Activated B cell treated with CpG ODN at 0.5 μM for 24 hours (primary cell): ENCODE results near the gene MMS19. TPM values are rescaled to one million over a fixed set of nuclear protein-coding genes. Genes with fewer than 3 reads are reported as not detected.

Experiments used
- ATAC-seq: fragments of 200-7000 bp; cut with Tn5 transposase; one replicate; pipeline ENCODE4 v1.10.0; 2021; ENCODE audit warnings: low read depth, mild to moderate bottlenecking, moderate library complexity
- CTCF ChIA-PET: fragments of 350-600 bp; sonication (Branson Sonifier 250); formaldehyde crosslinking; loops from one replicate; lab custom pipeline; 2021; ENCODE audit warnings: antibody characterized with exemption; lab: Charles Lee
- POLR2A ChIA-PET: fragments of 350-600 bp; sonication (Branson Sonifier 250); formaldehyde crosslinking; loops from one replicate; lab custom pipeline; 2021; ENCODE audit warnings: antibody characterized with exemption; lab: Charles Lee
- DNase-seq: peaks from one replicate; pipeline ENCODE4 v3.0.0; 2022
- H3K27ac Mint-ChIP-seq: one replicate; pipeline ENCODE4 v1.8.0; 2020; ENCODE audit warnings: mixed read lengths
- H3K27me3 Mint-ChIP-seq: one replicate; pipeline ENCODE4 v1.8.0; 2021; ENCODE audit warnings: mixed read lengths
- H3K36me3 Mint-ChIP-seq: one replicate; pipeline ENCODE4 v1.8.0; 2021; ENCODE audit warnings: low read depth, mixed read lengths
- H3K4me1 Mint-ChIP-seq: one replicate; pipeline ENCODE4 v1.8.0; 2021; ENCODE audit warnings: mixed read lengths
- H3K4me3 Mint-ChIP-seq: one replicate; pipeline ENCODE4 v1.8.0; 2020; ENCODE audit warnings: mild to moderate bottlenecking, mixed read lengths
- H3K9me3 Mint-ChIP-seq: one replicate; pipeline ENCODE4 v1.8.0; 2020; ENCODE audit warnings: mixed read lengths
- CTCF ChIP-seq: fragments of 200-600 bp; IDR thresholded peaks from one replicate; pipeline ENCODE4 v1.8.0; 2022; ENCODE audit warnings: antibody characterized with exemption, mild to moderate bottlenecking
- intact Hi-C: fragments of 100-400 bp; cut with micrococcal nuclease; formaldehyde crosslinking; loops from one replicate; pipeline ENCODE4 v1.15.1; 2024
- total RNA-seq: library from RNA; stranded (reverse); gene quantifications from 2 replicates; pipeline ENCODE4 v1.2.3, GENCODE V29; 2022

MMS19 gene
- total RNA-seq, 1 donor from 2014 or later = 89.2 TPM

GRCh38 chr10:97543025-97543546 is 44.9 kb upstream of the MMS19 start:
- Mint-ChIP-seq H3K4me1 (peaks cover 5% of the 10 kb centered on the region), H3K4me3 (no peak overlapping the region), H3K27me3 (peaks cover 7% of the 10 kb centered on the region), H3K27ac (no peak overlapping the region), H3K9me3 (no peaks in the 10 kb centered on the region), H3K36me3 (no peaks in the 10 kb centered on the region)
- ChIA-PET CTCF (no interaction called here), POLR2A (no interaction called here)
- TF ChIP-seq CTCF = no peak
- intact Hi-C loops = no loop called here
- ATAC-seq = peak; percentile 25
- DNase-seq = no peak

- ATAC-seq (peak; percentile 31), DNase-seq (no peak)
- H3K4me3 Mint-ChIP-seq = no peak overlapping the region
- H3K4me1 Mint-ChIP-seq = peaks cover 5% of the 10 kb centered on the region
- intact Hi-C loops = no loop called here
- no peaks in the 10 kb centered on the region for H3K36me3 Mint-ChIP-seq
- ChIA-PET POLR2A (interaction anchor here (0.7 kb wide), 1 partner anchor 1834 kb away, joined by 4 read pairs; no protein-coding TSS in a partner anchor), CTCF (no interaction called here)
- H3K27ac Mint-ChIP-seq = no peak overlapping the region
- no peak for TF ChIP-seq CTCF
- peaks cover 7% of the 10 kb centered on the region for H3K27me3 Mint-ChIP-seq
- no peaks in the 10 kb centered on the region for H3K9me3 Mint-ChIP-seq
These were observed 44.2 kb upstream of the MMS19 start for GRCh38 chr10:97542169-97543024.

DNA sequence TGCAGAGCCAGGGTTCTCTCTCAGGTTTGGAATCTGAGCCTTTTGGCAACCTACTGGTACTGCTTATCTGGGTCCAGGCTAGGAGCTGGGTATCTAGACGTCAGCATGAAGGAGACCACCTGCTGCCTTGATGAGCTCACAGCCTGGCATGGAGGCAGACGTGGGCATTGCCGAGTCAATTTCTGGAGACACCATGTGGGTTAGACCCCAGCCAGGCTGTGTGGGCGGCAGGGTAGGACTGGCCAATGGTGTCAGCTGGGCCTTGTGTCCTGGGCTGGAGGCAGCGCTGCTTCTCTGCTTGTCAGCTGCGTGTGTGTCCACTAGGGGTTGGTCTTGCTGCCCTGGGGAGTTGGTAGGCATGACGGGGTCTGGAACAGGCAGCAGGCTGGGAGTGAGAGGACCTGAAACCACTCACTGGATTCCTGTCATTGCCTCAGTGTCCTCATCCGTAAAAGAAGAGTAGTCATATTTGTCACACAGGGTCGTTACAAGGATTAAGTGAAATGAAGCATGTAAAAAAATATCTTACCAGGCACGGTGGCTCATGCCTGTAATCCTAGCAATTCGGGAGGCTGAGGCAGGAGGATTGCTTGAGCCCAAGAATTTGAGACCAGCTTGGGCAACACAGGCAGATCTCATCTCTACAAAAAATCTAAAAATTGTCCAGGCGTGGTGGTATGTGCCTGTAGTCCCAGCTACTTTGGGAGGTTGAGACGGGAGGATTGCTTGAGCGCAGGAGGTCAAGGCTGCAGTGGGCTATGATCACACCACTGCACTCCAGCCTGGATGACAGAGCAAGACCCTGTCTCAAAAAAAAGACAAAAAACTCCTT is 42.7 kb upstream of the MMS19 start:
- Mint-ChIP-seq H3K4me1 (peaks cover 5% of the 10 kb centered on the region), H3K9me3 (no peaks in the 10 kb centered on the region), H3K36me3 (no peaks in the 10 kb centered on the region), H3K4me3 (no peak overlapping the region), H3K27me3 (peaks cover 4% of the 10 kb centered on the region), H3K27ac (no peak overlapping the region)
- intact Hi-C loops = no loop called here
- TF ChIP-seq CTCF = no peak
- ChIA-PET CTCF (no interaction called here), POLR2A (no interaction called here)
- DNase-seq (no peak), ATAC-seq (no peak)

DNA sequence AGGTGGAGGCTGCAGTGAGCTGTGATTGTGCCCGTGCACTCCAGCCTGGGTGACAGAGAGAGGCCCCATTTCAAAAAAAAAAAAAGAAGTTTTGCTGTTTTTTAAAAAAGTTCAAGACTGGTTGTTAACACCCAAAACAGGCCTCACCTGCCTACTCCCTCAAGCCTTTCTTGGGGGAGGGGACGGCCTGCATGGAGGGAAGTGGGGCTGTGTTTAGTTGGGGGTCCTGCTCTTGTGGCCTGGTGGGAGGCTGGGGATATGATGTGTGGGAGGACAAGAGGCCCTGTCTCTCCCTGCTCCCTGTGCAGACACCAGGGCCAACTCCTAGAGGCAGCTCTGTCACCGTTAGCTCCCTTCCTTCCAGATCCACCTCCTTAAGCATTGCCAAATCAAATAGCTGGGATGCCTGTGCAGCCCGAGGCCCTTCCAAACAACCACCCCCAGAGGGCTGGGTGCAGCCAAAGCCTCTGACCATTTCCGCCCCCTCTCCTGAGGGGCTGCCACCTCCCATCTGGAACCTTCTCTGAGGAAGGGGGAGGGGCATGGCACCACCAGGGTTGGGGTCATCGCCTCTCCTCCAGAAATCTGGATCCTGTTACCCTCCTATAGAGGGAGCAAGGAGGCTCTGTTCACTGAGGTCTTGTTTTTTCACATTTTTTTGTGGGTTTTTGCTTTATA is 41.4 kb upstream of the MMS19 start:
- intact Hi-C loops = no loop called here
- POLR2A ChIA-PET = no interaction called here
- DNase-seq = no peak
- no peak for ATAC-seq
- Mint-ChIP-seq H3K4me3 (no peak overlapping the region), H3K36me3 (no peaks in the 10 kb centered on the region), H3K4me1 (peaks cover 5% of the 10 kb centered on the region), H3K27me3 (peaks cover 4% of the 10 kb centered on the region), H3K27ac (no peak overlapping the region), H3K9me3 (no peaks in the 10 kb centered on the region)
- CTCF ChIA-PET = interaction anchor here (1.0 kb wide), 1 partner anchor 14 kb away, joined by 4 read pairs; no protein-coding TSS in a partner anchor
- no peak for TF ChIP-seq CTCF
